ENCODE measurements around the gene SLC2A9.
"Not testable (repeated sequence)": the region's sequence is repeated elsewhere in the genome, so short reads cannot be mapped to it uniquely, and the experiment has no call there.

Gene SLC2A9

DNA sequence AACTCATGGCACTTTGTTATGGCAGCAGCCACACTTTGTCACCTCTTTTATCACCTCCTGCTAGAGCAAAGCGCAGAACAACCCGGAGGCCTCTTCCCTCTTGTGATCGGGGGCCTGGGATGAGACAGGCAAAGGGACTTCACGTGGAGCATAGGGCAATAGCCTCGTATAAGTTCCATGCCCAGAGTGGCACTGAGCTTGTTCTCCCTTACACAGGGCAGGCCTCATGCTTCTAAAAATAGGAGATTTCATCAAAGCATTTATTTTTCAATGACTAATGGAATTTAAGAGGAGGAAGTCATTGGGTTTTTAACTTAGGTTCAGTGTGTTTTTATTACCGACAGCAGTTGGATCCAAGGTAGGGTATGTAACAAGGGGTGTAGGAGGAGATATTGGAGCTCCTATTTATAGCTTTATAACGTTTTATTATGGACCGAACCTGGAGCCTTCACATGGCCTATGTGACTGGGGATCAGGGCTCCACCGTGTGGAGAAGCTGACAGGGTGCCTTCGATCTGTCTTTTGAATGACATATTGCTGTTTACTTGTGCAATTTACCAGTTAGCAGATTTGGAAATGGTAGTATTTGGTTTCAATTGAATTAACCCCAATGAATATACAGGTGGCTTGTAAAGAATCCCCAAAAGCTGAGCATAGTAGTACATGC, 93.8 kb downstream of the SLC2A9 start:
- no peak for DNase-seq (ENCODE audit: low read depth in 2 of 2)

DNA sequence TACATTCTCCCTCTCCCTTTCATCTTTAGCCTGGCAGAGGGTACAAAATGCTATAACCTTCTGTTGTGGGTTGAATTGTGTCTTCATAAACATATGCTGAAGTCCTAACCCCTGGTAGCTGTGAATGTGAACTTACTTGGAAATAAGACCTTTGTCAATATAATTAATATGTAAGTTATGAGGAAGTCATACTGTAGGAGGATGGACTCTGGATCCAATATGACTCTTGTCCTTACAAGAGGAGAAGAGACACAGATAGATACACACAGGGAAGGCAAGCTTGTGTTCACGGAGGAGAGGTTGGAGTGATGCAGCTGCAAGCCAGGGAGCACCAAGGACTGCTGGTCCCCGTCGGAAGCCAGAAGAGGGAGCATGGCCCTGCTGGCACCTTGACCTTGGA, 94.7 kb downstream of the SLC2A9 start:
- DNase-seq (ENCODE audit: low read depth in 2 of 2) = no peak

DNA sequence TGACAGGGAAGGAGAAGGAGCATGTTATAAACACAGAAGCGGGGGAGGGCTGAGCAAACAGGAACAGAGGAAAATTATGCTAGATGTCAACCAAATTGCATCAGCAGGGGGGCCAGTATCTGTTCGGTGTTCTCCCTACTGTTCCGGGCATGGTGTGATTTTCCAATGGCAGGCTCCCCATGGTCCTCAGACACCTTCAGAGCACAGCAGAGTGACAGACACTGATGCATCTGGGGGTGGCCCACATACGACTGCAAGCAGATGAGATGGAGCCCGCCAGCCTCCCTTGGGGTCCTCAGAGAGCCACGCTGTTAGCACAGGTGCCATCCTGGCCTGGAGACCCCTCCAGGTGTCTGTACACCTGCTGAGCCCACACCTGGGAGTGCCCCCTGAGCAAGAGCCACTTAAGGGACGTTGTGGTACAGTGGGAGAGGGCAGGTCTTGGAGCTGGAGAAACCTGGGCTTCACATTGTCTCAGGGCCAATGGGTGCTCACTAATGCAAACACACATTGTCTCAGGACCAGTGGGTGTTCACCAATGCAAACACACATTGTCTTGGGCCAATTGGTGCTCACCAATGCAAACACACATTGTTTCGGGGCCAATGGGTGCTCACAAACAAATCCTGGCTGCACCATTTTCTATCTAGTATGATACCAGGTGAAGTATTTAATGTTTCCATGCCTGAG, 95.4 kb downstream of the SLC2A9 start:
- DNase-seq (ENCODE audit: low read depth in 2 of 2) = no peak

DNA sequence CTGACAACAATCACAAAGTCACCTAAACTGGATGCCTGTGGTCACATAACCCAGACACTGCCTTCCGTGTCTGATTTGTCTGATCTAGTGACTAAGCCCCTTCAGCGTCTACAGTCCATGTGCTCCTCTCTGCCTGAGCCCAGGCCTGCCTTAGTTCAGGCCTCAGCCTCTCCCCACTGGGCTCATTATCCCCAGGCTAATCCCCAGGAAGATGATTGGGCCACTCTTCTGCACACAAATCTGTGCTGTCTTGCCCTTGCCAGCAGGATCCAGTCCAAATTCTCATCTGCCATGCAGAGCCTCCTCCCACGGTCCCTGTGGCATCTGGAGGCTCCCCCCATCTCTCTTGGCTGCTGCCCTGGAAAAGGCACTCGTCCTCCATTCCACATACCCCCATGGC, 96.5 kb downstream of the SLC2A9 start:
- no peak for DNase-seq (ENCODE audit: low read depth in 2 of 2)

DNA sequence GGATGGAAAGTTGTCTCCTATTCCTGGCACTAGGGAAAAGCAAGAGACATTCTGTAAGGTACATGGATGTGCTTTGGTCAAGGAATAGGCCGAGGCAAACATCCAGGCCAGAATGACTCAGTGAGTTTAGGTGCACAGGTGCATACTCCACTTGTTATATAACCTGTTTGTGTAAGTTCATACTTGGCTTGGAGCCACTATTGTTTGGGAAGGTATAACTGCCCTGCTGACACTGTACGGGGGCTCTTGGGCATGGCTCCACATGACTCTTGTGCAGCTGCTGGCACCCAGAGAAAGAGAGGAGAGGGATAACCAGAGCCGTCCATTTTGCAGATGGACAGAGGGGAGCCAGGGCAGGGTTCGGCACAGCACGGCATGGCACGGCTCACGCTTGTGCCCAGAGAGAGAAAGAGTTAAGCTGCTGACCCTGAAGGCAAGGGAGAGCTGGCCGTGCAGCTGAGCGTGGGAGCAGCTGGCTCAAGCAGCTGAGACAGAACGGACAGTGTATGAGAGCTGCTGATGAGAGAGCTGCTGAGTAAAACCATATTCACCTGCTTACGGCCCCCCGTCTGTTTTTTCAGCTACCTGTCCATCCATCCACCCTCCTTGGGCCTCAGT, 98.0 kb downstream of the SLC2A9 start:
- DNase-seq (ENCODE audit: low read depth in 2 of 2) = no peak

DNA sequence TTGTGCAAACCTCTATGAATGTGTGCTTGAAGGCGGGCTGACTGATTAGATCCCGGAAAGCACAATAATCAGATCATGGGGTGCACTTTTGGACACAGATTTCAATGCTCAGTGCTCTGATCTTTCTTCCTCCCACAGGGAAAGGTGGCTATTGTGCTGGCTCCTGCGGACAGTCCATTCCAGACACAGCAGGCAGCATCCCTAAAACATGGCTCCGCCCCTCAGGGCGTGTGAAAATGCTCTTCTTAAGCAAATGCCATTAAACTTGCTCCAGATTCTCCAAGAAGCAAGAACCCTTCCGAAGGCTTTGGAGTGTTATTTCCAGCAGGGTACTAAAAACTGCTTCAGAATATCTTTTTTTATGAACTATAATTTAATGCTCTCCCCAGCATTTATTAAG, 100.0 kb downstream of the SLC2A9 start:
- DNase-seq (ENCODE audit: low read depth in 2 of 2) = no peak

DNA sequence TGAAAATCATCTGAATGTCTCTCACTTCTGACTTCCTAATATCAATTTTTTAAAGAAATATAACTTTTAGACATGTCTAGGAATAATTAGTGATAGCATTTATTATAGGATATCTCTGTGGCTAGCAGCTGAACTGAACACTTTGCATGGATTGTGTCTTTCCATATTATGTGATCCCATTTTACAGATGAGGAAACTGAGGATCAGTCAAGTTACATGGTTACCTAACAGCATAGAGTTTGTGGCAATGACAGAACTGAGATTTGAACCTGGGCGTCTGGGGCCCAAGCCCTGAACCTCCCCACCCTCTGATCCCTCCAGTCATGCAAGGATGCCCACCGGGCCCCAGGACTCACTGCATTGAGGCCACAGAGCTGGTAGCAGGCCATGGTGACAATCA, 101.3 kb downstream of the SLC2A9 start:
- no peak for DNase-seq (ENCODE audit: low read depth in 2 of 2)

DNA sequence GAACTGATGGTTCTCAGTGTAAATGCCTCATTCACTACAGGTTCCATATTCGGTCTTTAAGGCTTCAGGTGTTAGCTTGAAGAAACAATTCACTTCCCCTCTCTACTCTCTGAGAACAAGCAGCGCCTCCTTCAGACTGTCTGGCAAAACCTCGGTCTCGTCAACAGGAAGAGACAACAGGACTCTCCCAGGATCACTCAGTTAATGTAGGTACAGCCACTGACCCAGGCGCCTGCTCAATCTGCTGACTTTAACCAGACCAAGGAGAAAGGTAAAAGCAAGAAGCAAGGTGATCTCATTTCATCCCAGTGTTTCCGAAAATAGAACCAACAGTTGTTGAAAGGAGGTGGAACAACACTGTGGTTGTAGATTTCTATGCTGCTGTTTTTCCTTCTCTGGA, 102.2 kb downstream of the SLC2A9 start:
- DNase-seq (ENCODE audit: low read depth in 2 of 2) = no peak

DNA sequence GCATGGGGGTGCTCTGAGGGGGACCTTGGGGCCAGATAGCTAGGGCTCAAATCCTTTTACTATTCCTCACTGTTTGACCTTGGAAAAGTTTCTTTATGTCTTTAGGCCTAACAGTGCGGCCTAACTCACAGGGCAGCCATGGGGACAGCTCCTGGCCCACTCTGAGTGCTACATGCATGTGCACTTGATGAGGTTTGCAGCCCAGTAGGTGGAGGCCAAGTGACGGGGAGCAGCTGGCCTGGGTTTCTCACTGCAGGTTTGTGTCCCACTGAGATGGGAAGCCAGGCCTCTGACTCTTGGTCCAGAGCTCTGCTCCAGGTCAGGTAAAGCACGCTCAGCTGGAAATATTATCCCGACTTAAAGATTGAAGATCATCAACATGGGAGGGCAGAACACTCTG, 102.8 kb downstream of the SLC2A9 start:
- no peak for DNase-seq (ENCODE audit: low read depth in 2 of 2)

DNA sequence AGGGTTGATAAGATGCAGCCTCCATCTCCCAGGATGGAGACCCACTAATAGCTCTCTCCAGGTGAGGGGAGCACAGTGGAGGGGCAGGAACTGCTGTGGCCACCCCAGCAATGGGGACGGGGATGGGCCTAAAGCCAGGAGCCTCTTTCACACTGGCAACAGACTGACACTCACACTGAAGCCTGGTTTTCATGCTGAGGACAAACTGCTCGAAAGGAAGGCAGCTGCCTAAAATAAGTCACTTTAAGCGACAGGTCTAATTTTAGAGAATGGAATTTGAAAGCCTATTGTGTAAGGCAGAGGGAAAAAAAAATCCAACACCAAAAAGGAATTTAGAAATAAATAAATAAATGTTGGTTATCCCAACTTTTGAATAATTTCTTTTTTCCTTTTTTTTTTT, 104.4 kb downstream of the SLC2A9 start:
- DNase-seq (ENCODE audit: low read depth in 2 of 2) = no peak

DNA sequence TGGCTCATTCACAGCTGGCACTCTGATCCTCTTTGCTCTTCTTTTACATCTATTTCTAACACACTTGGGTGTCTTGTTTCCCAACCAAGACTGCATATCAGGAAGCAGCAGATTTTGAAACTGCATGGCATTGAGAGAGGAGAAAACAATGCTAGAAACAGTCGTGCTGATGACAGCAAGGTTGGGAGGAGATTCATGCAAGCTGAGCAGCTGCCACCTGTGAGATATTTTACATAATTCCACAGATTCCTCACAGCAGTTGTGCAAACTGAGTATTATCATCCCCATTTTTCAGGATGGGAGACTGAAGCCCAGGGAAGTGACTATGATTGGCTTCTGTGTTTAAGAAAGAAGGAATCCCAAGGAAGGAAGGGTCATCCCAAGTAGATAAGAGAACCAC, 105.0 kb downstream of the SLC2A9 start:
- DNase-seq (ENCODE audit: low read depth in 2 of 2) = no peak

DNA sequence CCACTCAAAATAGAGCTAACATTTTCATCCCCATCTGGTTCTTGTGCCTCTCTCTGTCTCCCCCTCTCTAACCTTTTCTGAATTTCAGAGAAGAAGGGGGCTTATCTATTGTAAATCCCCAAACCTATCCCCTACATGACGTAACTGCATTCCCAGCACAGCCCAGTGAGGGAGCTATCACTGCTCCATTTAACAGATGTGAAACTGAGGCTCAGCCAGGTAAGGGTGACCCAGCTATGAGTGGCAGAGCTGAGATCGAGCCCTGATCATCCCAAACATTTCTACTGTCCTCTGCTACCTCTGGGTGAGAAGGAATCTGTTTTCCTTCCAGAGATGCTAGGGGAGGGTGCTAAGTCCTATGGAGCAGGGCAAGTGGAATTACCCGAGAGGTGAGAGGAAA, 107.5 kb downstream of the SLC2A9 start:
- no peak for DNase-seq (ENCODE audit: low read depth in 2 of 2)

DNA sequence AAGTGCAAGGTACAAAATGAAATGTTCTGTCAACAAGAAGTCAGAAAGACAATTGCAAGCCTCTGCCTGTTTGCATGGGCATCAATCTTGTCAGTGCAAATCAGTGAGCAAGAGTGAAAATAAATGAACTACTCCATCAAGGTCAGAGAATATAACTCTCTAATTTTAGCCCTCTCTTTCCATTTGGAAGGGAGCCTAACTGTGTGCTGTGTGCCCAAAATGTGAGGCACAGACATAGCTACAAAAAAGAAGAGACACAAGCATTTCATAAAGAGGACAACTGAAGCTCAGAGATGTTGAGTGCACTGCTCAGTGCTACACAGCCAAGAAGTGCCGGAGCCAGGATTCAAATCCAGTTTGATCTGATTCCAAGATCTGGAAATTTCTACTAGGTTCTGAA, 114.3 kb downstream of the SLC2A9 start:
- DNase-seq (ENCODE audit: low read depth in 2 of 2) = no peak

DNA sequence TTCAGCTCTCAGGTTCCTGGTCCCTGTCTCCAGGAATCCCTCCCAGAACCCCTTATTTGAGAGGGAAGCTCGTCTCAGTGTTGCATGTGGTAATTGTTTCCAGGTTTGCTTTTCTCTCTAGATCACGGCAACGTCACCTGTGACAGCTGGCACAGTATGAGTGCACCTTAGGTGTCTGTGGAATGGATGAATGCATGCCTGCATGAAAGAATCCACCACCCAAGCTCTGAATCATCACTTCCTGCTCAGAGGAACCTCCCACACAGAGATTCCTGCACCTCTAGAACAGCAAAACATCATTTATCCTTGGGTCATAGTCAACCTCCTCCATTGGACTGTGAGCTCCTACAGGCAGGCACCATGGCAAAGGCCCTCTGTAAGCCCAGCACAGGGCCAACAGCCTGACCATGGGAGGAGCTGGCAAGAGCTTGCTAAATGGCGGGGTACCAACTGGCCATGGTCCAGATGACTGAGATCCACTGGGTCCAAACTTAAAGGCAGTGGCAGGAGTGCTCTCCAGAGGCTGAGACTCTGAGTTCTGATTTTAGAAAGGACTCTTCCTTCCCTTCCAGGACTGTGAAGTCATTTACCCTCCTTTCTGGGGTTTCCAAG, 116.2 kb downstream of the SLC2A9 start:
- no peak for DNase-seq (ENCODE audit: low read depth in 2 of 2)

DNA sequence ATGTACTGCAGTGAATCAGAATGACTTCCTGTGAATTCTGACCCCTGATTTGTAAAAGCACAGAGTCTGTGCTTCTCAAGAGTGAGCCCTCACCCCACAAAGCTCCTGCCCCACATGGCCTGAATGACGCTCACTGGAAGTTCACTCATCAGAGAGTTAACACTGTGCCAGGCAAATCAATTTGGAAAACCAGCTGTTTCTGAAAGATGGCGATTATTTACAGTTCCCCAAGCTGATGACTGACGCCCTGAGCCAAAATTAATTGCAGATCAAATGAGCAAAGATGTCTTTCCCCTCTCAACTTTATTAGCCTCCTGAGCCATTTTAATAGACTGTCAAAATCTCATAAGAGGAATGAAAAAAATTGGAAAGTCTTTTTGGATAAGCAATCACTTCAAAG, 118.0 kb downstream of the SLC2A9 start:
- no peak for DNase-seq (ENCODE audit: low read depth in 2 of 2)

DNA sequence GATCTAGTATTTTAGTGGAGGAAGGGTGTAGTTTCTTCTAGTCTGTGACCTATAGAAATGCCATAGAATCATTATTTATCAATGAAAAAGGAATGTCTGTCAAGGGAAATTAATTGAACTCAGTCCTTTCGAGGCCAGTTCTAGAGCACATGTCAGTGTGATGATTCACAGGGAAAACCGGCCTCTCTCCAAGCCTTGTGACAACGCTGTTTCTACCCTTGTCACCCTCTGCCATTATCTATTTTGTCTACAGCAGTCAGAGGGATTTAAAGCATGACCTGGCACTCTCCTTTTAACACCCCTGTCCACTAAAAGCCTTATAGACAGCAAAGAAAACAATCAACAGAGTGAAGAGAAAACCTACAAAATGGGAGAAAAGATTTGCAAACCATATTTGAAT, 120.0 kb downstream of the SLC2A9 start:
- no peak for DNase-seq (ENCODE audit: low read depth in 2 of 2)

DNA sequence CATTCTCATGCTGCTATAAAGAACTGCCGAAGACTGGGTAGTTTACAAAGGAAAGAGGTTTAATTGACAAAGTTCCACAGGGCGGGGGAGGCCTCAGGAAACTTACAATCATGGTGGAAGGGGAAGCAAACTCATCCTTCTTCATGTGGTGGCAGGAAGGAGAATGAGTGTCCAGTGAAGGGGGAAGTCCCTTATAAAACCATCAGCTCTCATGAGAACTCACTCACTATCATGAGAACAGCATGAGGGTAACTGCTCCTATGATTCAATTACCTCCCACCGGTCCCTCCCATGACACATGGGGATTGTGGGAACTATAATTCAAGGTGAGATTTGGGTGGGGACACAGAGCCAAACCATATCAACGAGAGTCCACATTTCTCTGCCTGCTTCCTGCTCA, 120.7 kb downstream of the SLC2A9 start:
- not testable (repeated sequence) for DNase-seq (ENCODE audit: low read depth in 2 of 2)

DNA sequence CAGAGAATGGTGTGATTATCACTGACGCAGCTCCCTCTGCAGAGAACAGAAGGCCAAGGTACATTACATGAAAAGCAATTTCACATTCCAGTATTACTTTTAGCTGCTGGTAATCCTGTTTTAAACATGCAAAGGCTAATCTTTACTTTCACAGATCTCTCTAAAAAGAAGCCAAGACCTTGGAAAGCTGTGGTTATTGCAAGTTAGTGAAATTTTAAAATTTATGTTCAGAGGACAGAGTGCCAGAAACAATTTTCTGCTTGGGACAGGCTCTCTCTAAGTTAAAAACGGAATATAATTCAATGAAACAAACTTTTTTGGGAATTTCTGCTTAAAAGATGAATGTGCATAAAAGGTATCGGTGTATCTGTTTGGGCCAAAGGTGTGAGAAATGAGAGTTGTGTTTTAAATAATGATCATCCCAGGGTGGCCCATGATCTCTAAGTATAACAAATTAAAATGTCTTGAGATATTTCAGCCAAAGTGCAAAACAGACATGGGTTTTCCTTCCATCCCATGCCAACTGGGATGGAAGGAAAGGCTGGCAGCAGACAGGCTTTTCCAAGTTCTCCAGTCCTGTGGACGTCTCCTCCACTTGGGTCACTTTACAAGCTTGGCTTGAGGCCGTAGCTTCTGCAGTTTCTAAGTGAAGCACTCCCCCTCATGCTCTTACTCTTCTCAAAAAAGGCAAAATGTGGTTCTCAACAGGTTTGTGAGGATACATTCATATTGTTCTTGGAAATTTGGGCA, 121.8 kb downstream of the SLC2A9 start:
- DNase-seq (ENCODE audit: low read depth in 2 of 2) = no peak

DNA sequence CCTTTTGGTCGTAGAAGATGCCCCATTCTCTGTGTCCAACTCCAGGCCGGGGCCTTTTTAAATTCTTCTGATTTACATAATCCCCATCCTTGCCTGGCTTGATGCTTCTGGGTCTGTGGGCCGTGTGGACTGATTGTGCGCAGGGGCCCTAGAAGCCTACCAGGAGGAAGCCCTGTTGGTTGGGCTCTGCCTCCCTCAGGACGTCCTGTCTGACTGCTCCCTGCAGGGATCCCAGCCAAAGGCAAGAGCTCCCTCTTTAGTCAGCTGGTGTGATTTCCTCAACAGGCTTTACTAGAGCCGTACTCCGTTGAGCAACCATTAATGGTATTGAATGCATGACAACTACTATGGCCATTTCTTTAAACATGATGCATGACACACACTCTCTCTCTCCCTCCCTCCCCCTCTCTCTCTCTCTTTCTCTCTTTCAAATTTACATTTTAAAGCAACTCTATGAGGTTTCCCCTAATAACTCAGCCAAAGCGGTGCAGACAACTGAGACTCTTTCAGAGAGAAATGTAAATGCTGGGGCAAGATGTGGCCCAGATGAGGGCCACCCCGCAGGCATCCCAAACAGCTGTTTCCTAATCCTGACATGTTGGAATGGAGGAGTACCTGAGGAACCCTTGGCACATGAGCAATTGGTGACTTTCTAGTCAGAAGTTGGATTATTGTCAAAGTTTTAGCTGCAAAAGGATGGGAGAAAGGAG, 122.5 kb downstream of the SLC2A9 start:
- no peak for DNase-seq (ENCODE audit: low read depth in 2 of 2)

DNA sequence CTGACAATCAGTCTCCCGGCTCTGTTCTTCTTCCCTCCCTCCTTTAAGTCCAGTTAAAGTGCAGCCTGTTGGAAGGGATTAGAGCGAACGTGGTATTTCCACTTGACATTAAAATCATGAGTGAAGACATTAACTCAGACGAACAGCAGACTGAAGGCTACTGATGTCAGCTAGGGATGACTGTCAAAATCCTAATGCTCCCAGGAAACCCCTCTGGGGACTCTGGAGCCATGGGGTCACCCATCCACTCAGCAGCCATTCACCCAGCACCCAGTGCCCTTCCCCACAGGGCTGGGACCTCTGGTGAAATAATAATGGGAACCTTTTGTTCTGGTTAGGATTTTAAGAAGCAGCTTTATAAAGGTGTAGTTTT, 126.0 kb downstream of the SLC2A9 start:
- no peak for DNase-seq (ENCODE audit: low read depth in 2 of 2)

DNA sequence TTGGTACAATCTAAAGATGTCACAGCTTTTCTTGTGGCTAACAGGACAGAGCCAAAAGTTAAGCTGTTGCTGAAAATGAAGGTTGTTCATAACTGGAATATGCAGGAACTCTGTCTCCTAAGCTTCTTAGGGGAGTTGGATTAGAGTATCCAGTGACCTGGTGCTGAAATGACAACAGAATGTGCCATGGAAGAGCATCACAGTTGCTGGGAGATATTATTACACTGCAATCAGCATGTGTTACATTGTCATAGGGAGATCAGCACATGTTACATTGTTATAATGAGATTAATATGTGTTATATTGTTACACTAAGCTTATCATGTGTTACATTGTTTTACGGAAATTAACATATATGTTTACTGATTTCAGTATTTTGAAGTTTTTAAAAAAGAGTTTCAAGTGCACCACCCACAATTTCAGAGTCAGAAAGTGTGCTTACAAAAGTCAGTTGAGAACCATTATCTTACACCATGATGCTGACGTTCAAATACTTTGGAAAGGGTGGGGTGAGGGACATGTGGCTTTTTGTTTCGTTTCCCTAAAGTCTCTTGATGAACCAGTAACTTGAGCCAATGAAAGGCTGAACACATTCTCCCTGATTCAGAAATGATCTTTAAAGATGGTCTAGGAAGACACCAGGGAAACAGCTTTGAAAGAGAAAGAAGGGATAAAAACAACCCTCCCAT, 126.5 kb downstream of the SLC2A9 start:
- no peak for DNase-seq (ENCODE audit: low read depth in 2 of 2)
